HepG2 (cell line): ENCODE measurements around the gene CD48. TPM values are rescaled to one million over a fixed set of nuclear protein-coding genes. Genes with fewer than 3 reads are reported as not detected.

Source experiments
- ATAC-seq: fragments of 200-7000 bp; cut with Tn5 transposase; 3 replicates; pipeline ENCODE4 v1.9.1; 2020; ENCODE audit warnings: mild to moderate bottlenecking, moderate library complexity
- BruUV-seq: library from RNA; stranded (reverse); fragments of 400-500 nt; replicated peaks from 2 replicates; lab custom pipeline; 2021; lab: Mats Ljungman, UMichigan
- CTCF ChIA-PET: fragments of 300-600 bp; formaldehyde crosslinking; extraction: SDS; loops from one replicate; lab custom pipeline; 2021; ENCODE audit warnings: low total read pairs, inconsistent platforms, low intra/inter-chr PET ratio; lab: Yijun Ruan, JAX
- POLR2A ChIA-PET: fragments of 350-600 bp; sonication (Branson Sonifier 250); formaldehyde crosslinking; loops from one replicate; lab custom pipeline; 2020; ENCODE audit warnings: antibody characterized with exemption, inconsistent platforms; lab: Yijun Ruan, JAX
- DNase-seq: peaks from one replicate; pipeline ENCODE4 v3.0.0-alpha.2; 2015; ENCODE audit warnings: low spot score
- FAIRE-seq: peaks from 3 replicates; lab custom pipeline; 2011; peaks lifted over from hg19 to GRCh38; lab: Jason Lieb, UNC
- H2AFZ ChIP-seq: one replicate; pipeline ENCODE4 v1.6.1; 2011; ENCODE audit warnings: low read length, inconsistent platforms
- H3K27ac ChIP-seq: fragments of 300-600 bp; 3 replicates; pipeline ENCODE4 v1.8.0; 2011; ENCODE audit warnings: mixed run types, mild to moderate bottlenecking, mixed read lengths, low read length, inconsistent platforms; ENCODE audit not compliant: insufficient read depth; ENCODE audit errors: extremely low read length
- H3K27me3 ChIP-seq, 2 experiments: fragments of 200-600 bp in 1 of 2; 2 replicates in 1 of 2; 3 replicates in 1 of 2; pipeline versions ENCODE4 v1.6.0 to v1.8.0; 2011; ENCODE audit warnings: low read length in 2 of 2, mild to moderate bottlenecking in 2 of 2, moderate library complexity in 2 of 2, inconsistent platforms in 1 of 2; ENCODE audit not compliant: insufficient read depth in 2 of 2, control insufficient read depth in 1 of 2
- H3K36me3 ChIP-seq, 2 experiments: fragments of 200-600 bp in 1 of 2; replicated peaks in 1 of 2; 2 replicates in 1 of 2; 3 replicates in 1 of 2; pipeline versions ENCODE4 v1.5.1 to v1.8.0; 2011; ENCODE audit warnings: low read length in 2 of 2, inconsistent platforms in 1 of 2; ENCODE audit not compliant: insufficient read depth in 2 of 2, control insufficient read depth in 1 of 2
- H3K4me1 ChIP-seq: 2 replicates; pipeline ENCODE4 v1.5.1; 2012; ENCODE audit warnings: low read length, inconsistent platforms; ENCODE audit not compliant: insufficient read depth
- H3K4me2 ChIP-seq: 2 replicates; pipeline ENCODE4 v1.6.0; 2011; ENCODE audit warnings: low read depth, low read length, inconsistent platforms
- H3K4me3 ChIP-seq, 3 experiments: fragments of 200-600 bp in 1 of 3; sonication (generic), shearing (Covaris generic) in 1 of 3; replicated peaks in 1 of 3; 2 replicates each; pipeline ENCODE4 v1.5.1; 2011 to 2016; ENCODE audit warnings: low read length in 3 of 3, inconsistent platforms in 2 of 3, low read depth in 2 of 3, mild to moderate bottlenecking in 2 of 3, control low read depth in 1 of 3, mixed read lengths in 1 of 3; ENCODE audit not compliant: insufficient read depth in 1 of 3
- H3K79me2 ChIP-seq: one replicate; pipeline ENCODE4 v1.6.1; 2011; ENCODE audit warnings: low read length, inconsistent platforms; ENCODE audit not compliant: insufficient read depth
- H3K9ac ChIP-seq: 2 replicates; pipeline ENCODE4 v1.6.0; 2011; ENCODE audit warnings: mild to moderate bottlenecking, low read depth, low read length, inconsistent platforms; ENCODE audit not compliant: insufficient read depth
- H3K9me3 ChIP-seq: 2 replicates; pipeline ENCODE4 v1.5.1; 2012; ENCODE audit warnings: mild to moderate bottlenecking, low read length
- H4K20me1 ChIP-seq: 2 replicates; pipeline ENCODE4 v1.6.0; 2011; ENCODE audit warnings: inconsistent platforms, mild to moderate bottlenecking, low read length, moderate library complexity; ENCODE audit not compliant: insufficient read depth
- CREB1 ChIP-seq, 2 experiments: fragments of 450-650 bp in 1 of 2; IDR thresholded peaks; 2 replicates each; pipeline ENCODE4 v1.6.1; 2016 to 2017; ENCODE audit warnings: control low read depth in 1 of 2, mild to moderate bottlenecking in 1 of 2, missing compliant biosample characterization in 1 of 2, missing genetic modification characterization in 1 of 2
- GATAD2A ChIP-seq: IDR thresholded peaks from 2 replicates; pipeline ENCODE4 v1.6.1; 2016
- KLF16 ChIP-seq, 2 experiments: sonication (generic) in 1 of 2; formaldehyde crosslinking in 1 of 2; IDR thresholded peaks; 2 replicates each; pipeline versions ENCODE4 v1.6.1 to v1.8.0; 2016 to 2023; ENCODE audit warnings: missing genetic modification reagents in 2 of 2, missing compliant biosample characterization in 1 of 2
- STAG1 ChIP-seq: sonication (generic); formaldehyde crosslinking; IDR thresholded peaks from 2 replicates; pipeline ENCODE4 v1.4.0; 2020; ENCODE audit warnings: missing genetic modification reagents
- ZFY ChIP-seq: sonication (generic); formaldehyde crosslinking; IDR thresholded peaks from 2 replicates; pipeline ENCODE4 v1.4.0; 2020; ENCODE audit warnings: missing genetic modification reagents
- ZNF160 ChIP-seq: sonication (generic); formaldehyde crosslinking; IDR thresholded peaks from 2 replicates; pipeline ENCODE4 v1.8.0; 2022; ENCODE audit warnings: mild to moderate bottlenecking, inconsistent platforms, missing genetic modification reagents
- ZNF335 ChIP-seq: sonication (generic); formaldehyde crosslinking; IDR thresholded peaks from 2 replicates; pipeline ENCODE4 v1.4.0; 2020; ENCODE audit warnings: missing genetic modification reagents
- ZNF367 ChIP-seq: sonication (generic); formaldehyde crosslinking; IDR thresholded peaks from 2 replicates; pipeline ENCODE4 v1.4.0; 2020; ENCODE audit warnings: missing genetic modification reagents, borderline replicate concordance
- ZNF720 ChIP-seq: sonication (generic); formaldehyde crosslinking; IDR thresholded peaks from 2 replicates; pipeline ENCODE4 v1.4.0; 2020; ENCODE audit warnings: missing genetic modification reagents
- ZNF776 ChIP-seq: sonication (generic); formaldehyde crosslinking; IDR thresholded peaks from 2 replicates; pipeline ENCODE4 v1.4.0; 2020; ENCODE audit warnings: mild to moderate bottlenecking, missing genetic modification reagents
- WGBS: methylation state at CpG from one replicate; pipeline ENCODE4 v1.1.6; 2017; ENCODE audit warnings: low lambda C conversion rate; 5-methylcytosine and 5-hydroxymethylcytosine counted together
- in situ Hi-C: cut with HindIII; loops from 2 replicates; pipeline ENCODE4 v1.10.0; 2017; ENCODE audit warnings: low pct_unique_long_range_greater_than_20kb; ENCODE audit not compliant: extremely low pct_ligation_motif_present
- intact Hi-C: fragments of 100-400 bp; cut with micrococcal nuclease; formaldehyde crosslinking; loops from one replicate; pipeline ENCODE4 v1.10.0; 2022; ENCODE audit not compliant: unreplicated experiment
- polyA plus RNA-seq, 8 experiments: library from polyadenylated mRNA; depleted of rRNA in 3 of 8; stranded (reverse) in 7 of 8; unstranded in 1 of 8; fragments of >200 nt; fragmentation: Illumina TruSeq in 4 of 8; extraction: Trizol in 4 of 8; gene quantifications; 2 replicates each; pipeline versions ENCODE4 v1.2.1 to v1.2.3, GENCODE V29; 2011 to 2016; ENCODE audit warnings: low read depth in 4 of 8, missing spikeins in 1 of 8, mixed read lengths in 1 of 8; ENCODE audit not compliant: insufficient read depth in 1 of 8
- total RNA-seq, 5 experiments: library from RNA; depleted of rRNA; stranded (reverse); fragments of >200 nt; fragmentation: Illumina TruSeq; extraction: Trizol; gene quantifications; 2 replicates each; pipeline ENCODE4 v1.2.3, GENCODE V29; 2016; ENCODE audit warnings: low read depth in 1 of 5
- TF ChIP-seq, protein P1 (sequence below): fragments of 450-650 bp; IDR thresholded peaks from 2 replicates; pipeline ENCODE4 v1.6.1; 2016

CD48 gene
- total and polyA plus RNA-seq, 2 of the 13 experiments (the other 11 are each of a cell fraction or from before 2014, with no cell fraction given) = not detected

DNA sequence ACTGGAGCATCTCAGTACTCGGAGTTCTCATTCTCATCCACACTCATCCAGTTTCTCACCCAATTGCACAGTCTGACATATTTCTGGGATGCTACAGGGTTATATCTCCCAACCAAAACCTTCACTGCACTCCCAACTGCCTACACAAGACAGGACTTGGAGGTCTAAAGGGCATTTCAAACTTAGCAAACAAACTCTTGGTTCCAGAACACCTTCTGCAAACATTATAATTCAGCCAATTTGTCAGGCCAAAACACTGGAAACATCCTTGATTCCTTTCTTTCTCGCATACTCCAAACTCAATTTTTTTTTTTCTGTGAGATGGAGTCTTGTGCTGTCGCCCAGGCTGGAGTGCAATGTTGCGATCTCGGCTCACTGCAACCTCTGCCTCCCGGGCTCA is 72.7 kb downstream of the CD48 start:
- TF ChIP-seq GATAD2A (CRISPR knock-in tag) = no peak
- TF ChIP-seq KLF16 (CRISPR knock-in tag; IDR thresholded peaks at IDR 0.05) = no peak
- no peak for TF ChIP-seq ZNF720 (CRISPR knock-in tag)
- TF ChIP-seq, protein P1, sequence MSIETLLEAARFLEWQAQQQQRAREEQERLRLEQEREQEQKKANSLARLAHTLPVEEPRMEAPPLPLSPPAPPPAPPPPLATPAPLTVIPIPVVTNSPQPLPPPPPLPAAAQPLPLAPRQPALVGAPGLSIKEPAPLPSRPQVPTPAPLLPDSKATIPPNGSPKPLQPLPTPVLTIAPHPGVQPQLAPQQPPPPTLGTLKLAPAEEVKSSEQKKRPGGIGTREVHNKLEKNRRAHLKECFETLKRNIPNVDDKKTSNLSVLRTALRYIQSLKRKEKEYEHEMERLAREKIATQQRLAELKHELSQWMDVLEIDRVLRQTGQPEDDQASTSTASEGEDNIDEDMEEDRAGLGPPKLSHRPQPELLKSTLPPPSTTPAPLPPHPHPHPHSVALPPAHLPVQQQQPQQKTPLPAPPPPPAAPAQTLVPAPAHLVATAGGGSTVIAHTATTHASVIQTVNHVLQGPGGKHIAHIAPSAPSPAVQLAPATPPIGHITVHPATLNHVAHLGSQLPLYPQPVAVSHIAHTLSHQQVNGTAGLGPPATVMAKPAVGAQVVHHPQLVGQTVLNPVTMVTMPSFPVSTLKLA = no peak
- no peak for TF ChIP-seq CREB1 (IDR thresholded peaks at IDR 0.05)
- no peak for TF ChIP-seq CREB1 (CRISPR knock-in tag; IDR thresholded peaks at IDR 0.05)
- TF ChIP-seq ZNF335 = no peak
- TF ChIP-seq STAG1 (CRISPR knock-in tag) = no peak
- no peak for TF ChIP-seq ZNF367 (CRISPR knock-in tag)
- peak; percentile 15 for FAIRE-seq
- WGBS = 46% methylated on average over 6 of the region's 6 CpGs
- peak; percentile 73 for ATAC-seq
- Histone ChIP-seq H4K20me1 (no peaks in the 10 kb centered on the region), H3K4me1 (peaks cover 28% of the 10 kb centered on the region), H3K27me3 (no peaks in the 10 kb centered on the region), H3K4me3 (no peak overlapping the region), H3K9me3 (no peaks in the 10 kb centered on the region), H3K4me2 (peak overlapping the region; percentile 13; the same call in 1 of the 2 replicates), H3K9ac (no peak overlapping the region), H3K36me3 (no peaks in the 10 kb centered on the region), H3K27ac (no peak overlapping the region), H2AFZ (no peak overlapping the region), H3K79me2 (no peaks in the 10 kb centered on the region)
- DNase-seq = peak; percentile 14
- intact Hi-C loops (no loop called here), in situ Hi-C loops (no loop called here)
- POLR2A ChIA-PET = no interaction called here
- no TSS peak for BruUV-seq
- CTCF ChIA-PET = no interaction called here

DNA sequence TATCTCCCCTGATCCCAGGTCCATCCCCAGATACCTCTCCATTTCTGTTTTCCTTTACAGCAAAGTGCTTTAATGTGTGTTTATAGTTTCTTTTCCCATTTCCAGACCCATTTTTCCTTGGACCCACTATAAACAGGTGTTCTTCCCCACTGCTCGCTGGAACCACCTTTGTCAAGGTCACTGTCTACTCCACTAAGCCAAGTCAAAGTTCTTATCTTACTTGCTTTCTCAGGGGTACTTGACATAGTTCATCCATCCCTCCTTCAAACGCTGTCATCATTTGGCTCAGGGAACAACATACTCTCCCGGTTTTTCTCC is 73.1 kb downstream of the CD48 start:
- in situ Hi-C loops (no loop called here), intact Hi-C loops (no loop called here)
- no TSS peak for BruUV-seq
- POLR2A ChIA-PET = no interaction called here
- Histone ChIP-seq H3K9me3 (no peaks in the 10 kb centered on the region), H2AFZ (no peak overlapping the region)
- FAIRE-seq = no peak
- WGBS = 67% methylated on average over 3 of the region's 3 CpGs
- no peak for DNase-seq
- TF ChIP-seq ZFY (CRISPR knock-in tag) (no peak), ZNF776 (CRISPR knock-in tag) (no peak), ZNF160 (CRISPR knock-in tag) (no peak)
- TF ChIP-seq, all 625 proteins: peak for 0
- Histone ChIP-seq H3K36me3 (no peaks in the 10 kb centered on the region), H4K20me1 (no peaks in the 10 kb centered on the region), H3K9ac (no peak overlapping the region), H3K4me2 (peak overlapping the region; percentile 13; the same call in 1 of the 2 replicates), H3K27me3 (no peaks in the 10 kb centered on the region), H3K4me3 (no peak overlapping the region), H3K79me2 (no peaks in the 10 kb centered on the region), H3K27ac (no peak overlapping the region), H3K4me1 (peaks cover 28% of the 10 kb centered on the region)
- CTCF ChIA-PET = no interaction called here
- ATAC-seq = no peak
